H1 (cell line): ENCODE results near the gene PINK1. TPM values are rescaled to one million over a fixed set of nuclear protein-coding genes. Genes with fewer than 3 reads are reported as not detected.

Experiments
- CTCF ChIA-PET: fragments of 300-600 bp; sonication (Branson Sonifier 250); formaldehyde crosslinking; loops from one replicate; lab custom pipeline; 2021; ENCODE audit not compliant: partially characterized antibody; lab: Charles Lee
- POLR2A ChIA-PET: fragments of 300-600 bp; sonication (Branson Sonifier 250); formaldehyde crosslinking; loops from one replicate; lab custom pipeline; 2021; ENCODE audit warnings: inconsistent platforms; ENCODE audit not compliant: partially characterized antibody; lab: Charles Lee
- DNase-seq, 2 experiments: peaks; one replicate each; pipeline versions ENCODE4 v3.0.0 to v3.0.0-alpha.2; 2010 to 2022; ENCODE audit warnings: low spot score in 2 of 2, low read depth in 1 of 2, mixed read lengths in 1 of 2
- FAIRE-seq: peaks from 2 replicates; lab custom pipeline; 2011; peaks lifted over from hg19 to GRCh38; lab: Jason Lieb, UNC
- H2AFZ ChIP-seq: 2 replicates; pipeline ENCODE4 v1.8.1; 2012; ENCODE audit warnings: low read length, inconsistent platforms
- H2AK5ac ChIP-seq: 2 replicates; pipeline ENCODE4 v1.6.1; 2013; ENCODE audit warnings: low read depth, low read length
- H2BK120ac ChIP-seq: replicated peaks from 2 replicates; pipeline ENCODE3; 2013; ENCODE audit warnings: low read depth, low read length, inconsistent platforms
- H2BK12ac ChIP-seq: 2 replicates; pipeline ENCODE4 v1.6.1; 2013; ENCODE audit warnings: low read depth, low read length
- H2BK15ac ChIP-seq: 2 replicates; pipeline ENCODE4 v1.6.1; 2013; ENCODE audit warnings: low read length
- H2BK20ac ChIP-seq: 2 replicates; pipeline ENCODE4 v1.6.1; 2013; ENCODE audit warnings: low read length
- H2BK5ac ChIP-seq: 2 replicates; pipeline ENCODE4 v1.6.1; 2013; ENCODE audit warnings: low read depth, low read length
- H3K14ac ChIP-seq: 2 replicates; pipeline ENCODE4 v1.6.1; 2013; ENCODE audit warnings: inconsistent platforms; ENCODE audit not compliant: insufficient read length
- H3K18ac ChIP-seq: 2 replicates; pipeline ENCODE4 v1.6.1; 2013; ENCODE audit warnings: low read length; ENCODE audit errors: extremely low read depth
- H3K23ac ChIP-seq: 2 replicates; pipeline ENCODE4 v1.6.1; 2013; ENCODE audit warnings: inconsistent platforms; ENCODE audit not compliant: insufficient read length
- H3K23me2 ChIP-seq: 2 replicates; pipeline ENCODE4 v1.6.1; 2013; ENCODE audit warnings: low read depth, low read length
- H3K27ac ChIP-seq: 2 replicates; pipeline ENCODE4 v1.6.1; 2011; ENCODE audit warnings: low read depth, low read length, inconsistent platforms
- H3K27me3 ChIP-seq, 4 experiments: replicated peaks in 1 of 4; 1 replicate in 1 of 4; 2 replicates in 3 of 4; pipeline versions ENCODE4 v1.6.1 to v1.8.1; 2011 to 2013; ENCODE audit warnings: low read length in 3 of 4, mild to moderate bottlenecking in 3 of 4, inconsistent platforms in 2 of 4, mixed read lengths in 2 of 4, moderate library complexity in 1 of 4; ENCODE audit not compliant: control insufficient read depth in 3 of 4, insufficient read depth in 3 of 4; ENCODE audit errors: extremely low read depth in 1 of 4
- H3K36me3 ChIP-seq, 4 experiments: 2 replicates each; pipeline versions ENCODE4 v1.6.1 to v1.8.1; 2011 to 2013; ENCODE audit warnings: mild to moderate bottlenecking in 4 of 4, low read length in 3 of 4, moderate library complexity in 2 of 4, control low read depth in 1 of 4, inconsistent platforms in 1 of 4; ENCODE audit not compliant: insufficient read depth in 4 of 4, control insufficient read depth in 2 of 4
- H3K4ac ChIP-seq: replicated peaks from 2 replicates; pipeline ENCODE3; 2013; ENCODE audit warnings: low read length, low read depth, mixed read lengths, inconsistent platforms; ENCODE audit not compliant: insufficient read length
- H3K4me1 ChIP-seq, 4 experiments: replicated peaks in 1 of 4; 1 replicate in 1 of 4; 2 replicates in 3 of 4; pipeline versions ENCODE4 v1.6.1 to v1.8.1; 2011 to 2013; ENCODE audit warnings: low read length in 3 of 4, inconsistent platforms in 2 of 4, mixed read lengths in 1 of 4; ENCODE audit not compliant: insufficient read depth in 4 of 4, control insufficient read depth in 3 of 4
- H3K4me2 ChIP-seq, 2 experiments: 2 replicates each; pipeline versions ENCODE4 v1.6.1 to v1.8.1; 2011 to 2013; ENCODE audit warnings: low read depth in 2 of 2, low read length in 2 of 2, control low read depth in 1 of 2, inconsistent platforms in 1 of 2, mild to moderate bottlenecking in 1 of 2; ENCODE audit not compliant: insufficient read depth in 1 of 2
- H3K4me3 ChIP-seq, 4 experiments: fragments of 200-600, 300-600 bp in 1 of 4; sonication (generic), shearing (Covaris generic), sonication (Bioruptor Twin) in 1 of 4; 2 replicates each; pipeline versions ENCODE4 v1.5.1 to v1.8.1; 2011 to 2016; ENCODE audit warnings: low read length in 4 of 4, low read depth in 3 of 4, control low read depth in 2 of 4, inconsistent platforms in 2 of 4, mild to moderate bottlenecking in 2 of 4, mixed read lengths in 1 of 4, moderate library complexity in 1 of 4; ENCODE audit not compliant: insufficient read depth in 2 of 4; ENCODE audit errors: extremely low read depth in 1 of 4
- H3K56ac ChIP-seq: replicated peaks from 2 replicates; pipeline ENCODE3; 2013; ENCODE audit warnings: low read depth, mild to moderate bottlenecking, mixed read lengths, low read length, inconsistent platforms; ENCODE audit not compliant: insufficient read length
- H3K79me1 ChIP-seq: 2 replicates; pipeline ENCODE4 v1.6.1; 2013; ENCODE audit warnings: low read depth, low read length, control low read depth
- H3K79me2 ChIP-seq, 2 experiments: 2 replicates each; pipeline versions ENCODE4 v1.6.1 to v1.8.1; 2012 to 2013; ENCODE audit warnings: low read length in 2 of 2, mild to moderate bottlenecking in 2 of 2, inconsistent platforms in 1 of 2; ENCODE audit not compliant: insufficient read depth in 2 of 2, control insufficient read depth in 1 of 2
- H3K9ac ChIP-seq, 4 experiments: replicated peaks in 1 of 4; 1 replicate in 1 of 4; 2 replicates in 3 of 4; pipeline versions ENCODE4 v1.6.1 to v1.8.1; 2011 to 2013; ENCODE audit warnings: low read depth in 3 of 4, low read length in 3 of 4, control low read depth in 2 of 4, mild to moderate bottlenecking in 2 of 4, moderate library complexity in 2 of 4, inconsistent platforms in 1 of 4; ENCODE audit errors: extremely low read depth in 1 of 4
- H3K9me3 ChIP-seq, 2 experiments: 2 replicates each; pipeline versions ENCODE4 v1.6.1 to v1.8.1; 2012 to 2013; ENCODE audit warnings: mild to moderate bottlenecking in 2 of 2, moderate library complexity in 2 of 2, control low read depth in 1 of 2, inconsistent platforms in 1 of 2, low read depth in 1 of 2, low read length in 1 of 2, mixed read lengths in 1 of 2; ENCODE audit not compliant: insufficient read depth in 2 of 2
- H4K20me1 ChIP-seq, 2 experiments: replicated peaks in 1 of 2; 2 replicates each; pipeline versions ENCODE3 to v1.8.1; 2011 to 2013; ENCODE audit warnings: inconsistent platforms in 2 of 2, low read length in 2 of 2, mild to moderate bottlenecking in 1 of 2; ENCODE audit not compliant: insufficient read depth in 2 of 2, control insufficient read depth in 1 of 2
- H4K5ac ChIP-seq: 2 replicates; pipeline ENCODE4 v1.6.1; 2013; ENCODE audit warnings: low read length, low read depth, mixed read lengths, inconsistent platforms; ENCODE audit not compliant: insufficient read length
- H4K8ac ChIP-seq: 2 replicates; pipeline ENCODE4 v1.8.0; 2013; ENCODE audit warnings: mild to moderate bottlenecking, moderate library complexity, low read length, inconsistent platforms; ENCODE audit not compliant: insufficient read depth; ENCODE audit errors: extremely low read depth
- H4K91ac ChIP-seq: replicated peaks from 2 replicates; pipeline ENCODE3; 2013; ENCODE audit warnings: low read length, mixed read lengths, inconsistent platforms; ENCODE audit not compliant: insufficient read length
- TBP ChIP-seq: IDR thresholded peaks from 2 replicates; pipeline ENCODE4 v1.6.1; 2011; ENCODE audit warnings: low read depth, low read length, improper control_type of control experiment
- WGBS, 2 experiments: shearing (Covaris generic) in 1 of 2; methylation state at CpG; one replicate each; pipeline versions ENCODE4 v1.1.6 to v1.1.7; 2013 to 2015; ENCODE audit warnings: low lambda C conversion rate in 2 of 2, mixed read lengths in 2 of 2, inconsistent platforms in 1 of 2, low coverage in 1 of 2, missing lambda C conversion rate in 1 of 2; ENCODE audit not compliant: insufficient replicate concordance in 2 of 2, insufficient coverage in 1 of 2, insufficient read length in 1 of 2; ENCODE audit errors: extremely low coverage in 1 of 2, missing lambda C conversion rate in 1 of 2; 5-methylcytosine and 5-hydroxymethylcytosine counted together
- polyA plus RNA-seq, 7 experiments: library from polyadenylated mRNA; depleted of rRNA in 3 of 7; stranded (reverse) in 5 of 7; unstranded in 2 of 7; fragments of >200 nt in 5 of 7; fragments of 200-250 nt in 2 of 7; gene quantifications; 1 replicate in 5 of 7; 2 replicates in 1 of 7; 4 replicates in 1 of 7; pipeline versions ENCODE4 v1.2.1 to v1.2.3, GENCODE V29; 2011 to 2013; ENCODE audit warnings: missing spikeins in 2 of 7, mixed read lengths in 2 of 7
- total RNA-seq: library from RNA; stranded (reverse); fragmentation: NEBNext Ultra II Directional; extraction: Animal tissue kit (Norgen Biotek cat#: 25700); gene quantifications from 2 replicates; pipeline ENCODE4 v1.2.1, GENCODE V29; 2021

PINK1 gene
- total and polyA plus RNA-seq, 2 of the 8 experiments (the other 6 are each of a cell fraction or from before 2014, with no cell fraction given), result 16.1 to 19.3 TPM

- H2BK5ac ChIP-seq, result no peak overlapping the region
- no peak overlapping the region for H2BK15ac ChIP-seq
- H2BK20ac ChIP-seq, result no peak overlapping the region
- H4K8ac ChIP-seq, result no peak overlapping the region; the same call in 1 of the 2 replicates
- ChIA-PET POLR2A (interaction anchor here (1.1 kb wide), 1 partner anchor 45 kb away, joined by 3 read pairs; no protein-coding TSS in a partner anchor), CTCF (interaction anchor here (1.6 to 3.4 kb wide), 7 partner anchors 11 to 53 kb away, joined by 4 to 28 read pairs (median 13); partner anchors contain the start of gene PINK1)
- peaks cover 0 to 16% (median 12%) of the 10 kb centered on the region in 4 experiments; a peak in 5 of 7 replicates for H3K4me1 ChIP-seq
- H2AFZ ChIP-seq, result no peak overlapping the region
- H3K36me3 ChIP-seq, result no peaks in the 10 kb centered on the region
- no peak overlapping the region for H3K9ac ChIP-seq
- no peak overlapping the region for H3K14ac ChIP-seq
- no peak overlapping the region for H3K4me2 ChIP-seq
- WGBS, 2 experiments, result 85% methylated on average over 8 of the region's 10 CpGs; no CpG with 5 or more reads in 1 of the 2 experiments
- FAIRE-seq (no peak), DNase-seq (no peak)
- H3K27me3 ChIP-seq, result no peaks in the 10 kb centered on the region
- H2BK120ac ChIP-seq, result no peak overlapping the region
- no peak overlapping the region for H3K18ac ChIP-seq
- H3K79me1 ChIP-seq, result no peaks in the 10 kb centered on the region
- H3K9me3 ChIP-seq, result no peaks in the 10 kb centered on the region
- H4K5ac ChIP-seq, result no peak overlapping the region
- H3K4ac ChIP-seq, result no peak overlapping the region
- H2AK5ac ChIP-seq, result 0 out of 2 replicates have a peak overlapping the region, but pooled peaks have one; percentile 53
- no peak overlapping the region for H3K56ac ChIP-seq
- H3K4me3 ChIP-seq, result no peak overlapping the region
- H3K23me2 ChIP-seq, result no peaks in the 10 kb centered on the region
- H4K91ac ChIP-seq, result no peak overlapping the region
- H3K79me2 ChIP-seq, result no peaks in the 10 kb centered on the region
- H3K23ac ChIP-seq, result no peak overlapping the region
- H4K20me1 ChIP-seq, result no peaks in the 10 kb centered on the region
- 0 out of 2 replicates have a peak overlapping the region, but pooled peaks have one; percentile 60 for H2BK12ac ChIP-seq
- H3K27ac ChIP-seq, result no peak overlapping the region
- TF ChIP-seq TBP, result no peak
Observed at GRCh38 chr1:20586953-20587660, 46.2 kb upstream of the PINK1 start.
